HG02571 (cell line): ENCODE data around the gene ANKRD35.
A peak's percentile ranks its signal among the peaks of the same experiment; 100 is the strongest.
"Not testable (repeated sequence)": the region's sequence is repeated elsewhere in the genome, so short reads cannot be mapped to it uniquely, and the experiment has no call there.

Experiments
- ATAC-seq: cut with Tn5 transposase; IDR thresholded peaks from one replicate; pipeline ENCODE4 v1.9.1; 2021; ENCODE audit warnings: mild to moderate bottlenecking, moderate library complexity; ENCODE audit not compliant: unreplicated experiment

The ANKRD35 gene

GRCh38 chr1:145858238-145858900, 27.3 kb downstream of the ANKRD35 start:
- peak; percentile 14 for ATAC-seq

- no peak for ATAC-seq
Measured at GRCh38 chr1:145857170-145857569, 28.5 kb downstream of the ANKRD35 start.

GRCh38 chr1:145855426-145855948, 30.2 kb downstream of the ANKRD35 start:
- no peak for ATAC-seq

GRCh38 chr1:145849356-145850160, 36.1 kb downstream of the ANKRD35 start:
- no peak for ATAC-seq

- ATAC-seq, result no peak
Measured at GRCh38 chr1:145847827-145848226, 37.8 kb downstream of the ANKRD35 start.

- ATAC-seq, result no peak
Measured at GRCh38 chr1:145846201-145846612, 39.5 kb downstream of the ANKRD35 start.

- peak; percentile 54 for ATAC-seq
Measured at GRCh38 chr1:145845514-145846161, 40.0 kb downstream of the ANKRD35 start, which contains the start of gene NUDT17. Gene NUDT17, plus strand, starts transcription at chr1:145845630. Its CDS starts 11 bp downstream, at chr1:145845641.

GRCh38 chr1:145845144-145845513, 40.5 kb downstream of the ANKRD35 start:
- ATAC-seq, result peak; percentile 48

GRCh38 chr1:145843031-145843430, 42.6 kb downstream of the ANKRD35 start:
- no peak for ATAC-seq

GRCh38 chr1:145837656-145838055, 48.0 kb downstream of the ANKRD35 start:
- no peak for ATAC-seq

- ATAC-seq, result not testable (repeated sequence)
Measured at GRCh38 chr1:145830810-145831209, 54.9 kb downstream of the ANKRD35 start.

GRCh38 chr1:145828367-145829026, 57.2 kb downstream of the ANKRD35 start:
- ATAC-seq, result no peak

- no peak for ATAC-seq
Measured at GRCh38 chr1:145827966-145828365, 57.7 kb downstream of the ANKRD35 start.

GRCh38 chr1:145826030-145826429, 59.6 kb downstream of the ANKRD35 start:
- ATAC-seq, result no peak

GRCh38 chr1:145824499-145824842, 61.2 kb downstream of the ANKRD35 start:
- ATAC-seq, result no peak

- ATAC-seq, result peak; percentile 77
Measured at GRCh38 chr1:145823565-145824498, 61.8 kb downstream of the ANKRD35 start, which contains the start of the genes POLR3C and RNF115. Gene POLR3C, plus strand, starts transcription at chr1:145824200. Its CDS starts 1,577 bp downstream, at chr1:145825777. Gene RNF115, minus strand, starts transcription at chr1:145824095. Its CDS starts 222 bp downstream, at chr1:145823873.

- ATAC-seq, result not testable (repeated sequence)
Measured at GRCh38 chr1:145822779-145823331, 62.8 kb downstream of the ANKRD35 start.

- not testable (repeated sequence) for ATAC-seq
Measured at GRCh38 chr1:145818095-145818494, 67.6 kb downstream of the ANKRD35 start.
